K562 (cell line): ENCODE results near the gene SLC2A4. TPM values are rescaled to one million over a fixed set of nuclear protein-coding genes. Genes with fewer than 3 reads are reported as not detected.

Experiments
- ASH1L ChIP-seq: fragments of 450-650 bp; IDR thresholded peaks from 2 replicates; pipeline ENCODE4 v1.6.1; 2018; ENCODE audit warnings: borderline replicate concordance, mild to moderate bottlenecking, low read depth; ENCODE audit not compliant: partially characterized antibody
- CBX8 ChIP-seq: fragments of 200-600 bp; sonication (generic); IDR thresholded peaks from 2 replicates; pipeline ENCODE4 v1.6.1; 2012; ENCODE audit warnings: borderline replicate concordance, mixed run types, low read depth, mild to moderate bottlenecking, moderate library complexity, mixed read lengths, low read length, control low read depth, inconsistent platforms; ENCODE audit not compliant: poor library complexity, severe bottlenecking; ENCODE audit errors: extremely low read depth
- CREB3 ChIP-seq: fragments of 450-650 bp; conservative IDR thresholded peaks from 2 replicates; pipeline ENCODE4 v1.6.1; 2016; ENCODE audit warnings: missing genetic modification characterization, low read depth, mild to moderate bottlenecking, missing compliant biosample characterization, moderate library complexity
- CXXC5 ChIP-seq: fragments of 250-450 bp; sonication (Bioruptor Pico); IDR thresholded peaks from 2 replicates; pipeline ENCODE4 v1.8.0; 2022; ENCODE audit warnings: inconsistent platforms, mild to moderate bottlenecking, moderate library complexity
- DIDO1 ChIP-seq: fragments of 450-650 bp; IDR thresholded peaks from 2 replicates; pipeline ENCODE4 v1.6.1; 2016; ENCODE audit warnings: low read depth, missing biosample characterization, missing genetic modification characterization
- GTF2E2 ChIP-seq: fragments of 200-800 bp; sonication (Bioruptor generic); IDR thresholded peaks from 2 replicates; pipeline ENCODE4 v1.6.1; 2016; ENCODE audit warnings: missing genetic modification characterization, missing compliant biosample characterization
- HBP1 ChIP-seq: fragments of 450-650 bp; formaldehyde crosslinking; IDR thresholded peaks from 2 replicates; pipeline ENCODE4 v1.4.0; 2022; ENCODE audit warnings: missing genetic modification characterization
- HDGF ChIP-seq: fragments of 450-650 bp; IDR thresholded peaks from 2 replicates; pipeline ENCODE4 v1.6.1; 2016
- HES1 ChIP-seq: fragments of 450-650 bp; IDR thresholded peaks from 2 replicates; pipeline ENCODE4 v1.6.1; 2016; ENCODE audit warnings: low read depth, mild to moderate bottlenecking, moderate library complexity
- IFI16 ChIP-seq: fragments of 250-450 bp; sonication (Bioruptor Pico); IDR thresholded peaks from 2 replicates; pipeline ENCODE4 v2.1.2; 2022; ENCODE audit warnings: mild to moderate bottlenecking, inconsistent platforms
- NR3C1 ChIP-seq: sonication (generic); formaldehyde crosslinking; IDR thresholded peaks from 2 replicates; pipeline ENCODE4 v1.8.1; 2022; ENCODE audit warnings: missing genetic modification reagents
- PRMT5 ChIP-seq: sonication (generic); formaldehyde crosslinking; IDR thresholded peaks from 2 replicates; pipeline ENCODE4 v1.5.0; 2020; ENCODE audit warnings: missing genetic modification reagents
- RBM25 ChIP-seq: fragments of 200-400 bp; formaldehyde crosslinking; IDR thresholded peaks from 2 replicates; pipeline ENCODE4 v1.6.1; 2018; ENCODE audit warnings: low read length, low read depth, moderate library complexity; ENCODE audit not compliant: severe bottlenecking
- SAFB2 ChIP-seq: fragments of 200-400 bp; formaldehyde crosslinking; IDR thresholded peaks from 2 replicates; pipeline ENCODE4 v1.6.1; 2018; ENCODE audit warnings: borderline replicate concordance, low read length, low read depth, moderate library complexity; ENCODE audit not compliant: severe bottlenecking
- SMAD4 ChIP-seq: fragments of 250-450 bp; sonication (Bioruptor Pico); conservative IDR thresholded peaks from 2 replicates; pipeline ENCODE4 v1.8.0; 2021; ENCODE audit warnings: inconsistent platforms, mild to moderate bottlenecking, moderate library complexity
- TAF9B ChIP-seq: fragments of 450-650 bp; IDR thresholded peaks from 2 replicates; pipeline ENCODE4 v1.6.1; 2018; ENCODE audit warnings: mild to moderate bottlenecking; ENCODE audit not compliant: partially characterized antibody
- THRB ChIP-seq: fragments of 450-650 bp; formaldehyde crosslinking; conservative IDR thresholded peaks from 2 replicates; pipeline ENCODE4 v1.4.0; 2022; ENCODE audit warnings: mild to moderate bottlenecking, missing genetic modification characterization
- ZNF143 ChIP-seq: sonication (generic); formaldehyde crosslinking; IDR thresholded peaks from 2 replicates; pipeline ENCODE4 v1.9.0; 2022; ENCODE audit warnings: mild to moderate bottlenecking, missing genetic modification reagents
- ZNF384 ChIP-seq: IDR thresholded peaks from 2 replicates; pipeline ENCODE4 v1.6.1; 2012; ENCODE audit warnings: low read depth, low read length, improper control_type of control experiment
- ZNF764 ChIP-seq: fragments of 250-450 bp; sonication (Bioruptor Pico); IDR thresholded peaks from 2 replicates; pipeline ENCODE4 v1.4.0; 2020; ENCODE audit warnings: low read depth, mild to moderate bottlenecking, moderate library complexity
- polyA plus RNA-seq, 8 experiments: library from polyadenylated mRNA; depleted of rRNA in 4 of 8; stranded (reverse) in 5 of 8; unstranded in 3 of 8; fragments of >200 nt; fragmentation: Nextera tagmentation in 2 of 8; fragmentation: Illumina TruSeq in 1 of 8; extraction: Ambion mirVana in 2 of 8; extraction: Trizol in 1 of 8; gene quantifications; 2 replicates each; pipeline versions ENCODE4 v1.2.1 to v1.2.3, GENCODE V29; 2011 to 2014; ENCODE audit warnings: inconsistent platforms in 1 of 8, missing spikeins in 1 of 8
- total RNA-seq, 7 experiments: library from RNA; depleted of rRNA in 6 of 7; stranded (reverse); fragments of >200 nt in 6 of 7; fragmentation: Illumina TruSeq in 2 of 7; extraction: Trizol in 2 of 7; gene quantifications; 2 replicates each; pipeline versions ENCODE4 v1.2.1 to v1.2.3, GENCODE V29; 2011 to 2021; ENCODE audit warnings: low replicate concordance in 1 of 7
- TF ChIP-seq, protein P1 (sequence below): fragments of 450-650 bp; IDR thresholded peaks from 2 replicates; pipeline ENCODE4 v1.6.1; 2018; ENCODE audit warnings: mild to moderate bottlenecking, low read depth; ENCODE audit not compliant: partially characterized antibody

The SLC2A4 gene
- total and polyA plus RNA-seq, 9 of the 15 experiments (the other 6 are each of a cell fraction or from before 2014, with no cell fraction given), result 0.74 to 3.5 (median 1.6) TPM

- no peak for TF ChIP-seq CREB3 (tag)
- no peak for TF ChIP-seq IFI16 (CRISPR knock-in tag)
- TF ChIP-seq GTF2E2 (tag), result no peak
- no peak for TF ChIP-seq THRB (CRISPR knock-in tag)
- no peak for TF ChIP-seq DIDO1 (tag)
- TF ChIP-seq, protein P1, sequence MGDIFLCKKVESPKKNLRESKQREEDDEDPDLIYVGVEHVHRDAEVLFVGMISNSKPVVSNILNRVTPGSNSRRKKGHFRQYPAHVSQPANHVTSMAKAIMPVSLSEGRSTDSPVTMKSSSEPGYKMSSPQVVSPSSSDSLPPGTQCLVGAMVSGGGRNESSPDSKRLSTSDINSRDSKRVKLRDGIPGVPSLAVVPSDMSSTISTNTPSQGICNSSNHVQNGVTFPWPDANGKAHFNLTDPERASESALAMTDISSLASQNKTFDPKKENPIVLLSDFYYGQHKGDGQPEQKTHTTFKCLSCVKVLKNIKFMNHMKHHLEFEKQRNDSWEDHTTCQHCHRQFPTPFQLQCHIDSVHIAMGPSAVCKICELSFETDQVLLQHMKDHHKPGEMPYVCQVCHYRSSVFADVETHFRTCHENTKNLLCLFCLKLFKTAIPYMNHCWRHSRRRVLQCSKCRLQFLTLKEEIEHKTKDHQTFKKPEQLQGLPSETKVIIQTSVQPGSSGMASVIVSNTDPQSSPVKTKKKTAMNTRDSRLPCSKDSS, result no peak
- TF ChIP-seq TAF9B, result no peak
- no peak for TF ChIP-seq RBM25
- TF ChIP-seq CBX8, result no peak
- peak; percentile 49 for TF ChIP-seq CXXC5 (CRISPR knock-in tag)
- TF ChIP-seq ZNF764, result no peak
- TF ChIP-seq HBP1 (CRISPR knock-in tag), result no peak
- TF ChIP-seq ZNF384, result no peak
- TF ChIP-seq SAFB2, result no peak
- no peak for TF ChIP-seq ASH1L
- no peak for TF ChIP-seq HES1
- no peak for TF ChIP-seq PRMT5
- no peak for TF ChIP-seq NR3C1
- no peak for TF ChIP-seq ZNF143
- TF ChIP-seq SMAD4 (CRISPR knock-in tag), result peak; percentile 33
- no peak for TF ChIP-seq HDGF
Measured at GRCh38 chr17:7241783-7242716, 39.5 kb upstream of the SLC2A4 start, which contains the start of gene GABARAP (continued).
